ENCODE data around the gene MARCKS.

MARCKS gene

GRCh38 chr6:113856625-113857555 lies at the start of gene MARCKS:
Gene MARCKS, plus strand, starts transcription at chr6:113857345. Its CDS starts 401 bp downstream, at chr6:113857746.
- DNase-seq (ENCODE audit: low spot score): no peak

GRCh38 chr6:113809826-113810225 lies 47.3 kb upstream of the MARCKS start:
- DNase-seq (ENCODE audit: low spot score): no peak

- DNase-seq (ENCODE audit: low spot score): no peak
Measured at GRCh38 chr6:113813142-113813541, 44.0 kb upstream of the MARCKS start.

- DNase-seq (ENCODE audit: low spot score): no peak
Measured at GRCh38 chr6:113818578-113818977, 38.6 kb upstream of the MARCKS start.

GRCh38 chr6:113819169-113819830 lies 37.8 kb upstream of the MARCKS start:
- DNase-seq (ENCODE audit: low spot score): no peak

- DNase-seq (ENCODE audit: low spot score): no peak
Measured at GRCh38 chr6:113820761-113821160, 36.4 kb upstream of the MARCKS start.

- DNase-seq (ENCODE audit: low spot score): no peak
Measured at GRCh38 chr6:113821445-113821844, 35.7 kb upstream of the MARCKS start.

GRCh38 chr6:113823916-113824315 lies 33.2 kb upstream of the MARCKS start:
- no peak for DNase-seq (ENCODE audit: low spot score)

GRCh38 chr6:113824411-113824810 lies 32.7 kb upstream of the MARCKS start:
- no peak for DNase-seq (ENCODE audit: low spot score)

GRCh38 chr6:113824866-113825265 lies 32.3 kb upstream of the MARCKS start:
- no peak for DNase-seq (ENCODE audit: low spot score)

GRCh38 chr6:113825781-113826180 lies 31.4 kb upstream of the MARCKS start:
- no peak for DNase-seq (ENCODE audit: low spot score)

GRCh38 chr6:113828984-113829695 lies 28.0 kb upstream of the MARCKS start:
- no peak for DNase-seq (ENCODE audit: low spot score)

- no peak for DNase-seq (ENCODE audit: low spot score)
Measured at GRCh38 chr6:113829696-113830045, 27.5 kb upstream of the MARCKS start.

GRCh38 chr6:113830140-113830539 lies 27.0 kb upstream of the MARCKS start:
- DNase-seq (ENCODE audit: low spot score): no peak

GRCh38 chr6:113833537-113833936 lies 23.6 kb upstream of the MARCKS start:
- DNase-seq (ENCODE audit: low spot score): no peak

- DNase-seq (ENCODE audit: low spot score): no peak
Measured at GRCh38 chr6:113837170-113837569, 20.0 kb upstream of the MARCKS start.

GRCh38 chr6:113842165-113842564 lies 15.0 kb upstream of the MARCKS start:
- DNase-seq (ENCODE audit: low spot score): no peak

- DNase-seq (ENCODE audit: low spot score): no peak
Measured at GRCh38 chr6:113843500-113844073, 13.6 kb upstream of the MARCKS start.

GRCh38 chr6:113846577-113846976 lies 10.6 kb upstream of the MARCKS start:
- DNase-seq (ENCODE audit: low spot score): no peak

- no peak for DNase-seq (ENCODE audit: low spot score)
Measured at GRCh38 chr6:113847447-113847846, 9.7 kb upstream of the MARCKS start.

GRCh38 chr6:113848280-113848679 lies 8.9 kb upstream of the MARCKS start:
- DNase-seq (ENCODE audit: low spot score): no peak

- no peak for DNase-seq (ENCODE audit: low spot score)
Measured at GRCh38 chr6:113848811-113849210, 8.3 kb upstream of the MARCKS start.
